ENCODE results near the gene HNRNPF. TPM values are rescaled to one million over a fixed set of nuclear protein-coding genes. Genes with fewer than 3 reads are reported as not detected.

The HNRNPF gene
- polyA plus RNA-seq, 1 experiment, result 178 TPM

DNA sequence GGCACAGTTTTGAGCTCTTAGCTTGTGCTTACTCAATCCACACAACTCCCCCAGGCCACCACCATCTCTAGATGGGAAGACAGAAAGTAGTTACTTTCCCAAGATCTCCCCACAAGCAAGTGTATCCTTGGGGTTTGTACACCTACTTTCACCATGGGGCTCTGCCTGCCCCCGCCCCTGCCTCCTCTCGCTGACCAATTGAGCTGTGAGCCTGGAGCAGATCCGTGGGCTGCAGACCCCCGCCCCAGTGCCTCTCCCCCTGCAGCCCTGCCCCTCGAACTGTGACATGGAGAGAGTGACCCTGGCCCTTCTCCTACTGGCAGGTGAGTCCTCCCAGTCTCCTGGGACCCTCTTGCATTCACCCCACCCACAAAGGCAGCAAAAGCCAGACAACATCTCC, 35.5 kb downstream of the HNRNPF start:
- Histone ChIP-seq H3K4me3 (ENCODE audit: low read depth, low read length) (no peak overlapping the region), H3K9me3 (ENCODE audit: control insufficient read depth, insufficient read depth, low read length) (no peaks in the 10 kb centered on the region), H3K27me3 (ENCODE audit: control insufficient read depth, insufficient read depth, low read length) (no peaks in the 10 kb centered on the region), H3K27ac (ENCODE audit: low read depth, low read length) (no peak overlapping the region)
- DNase-seq (ENCODE audit: low read depth, low spot score), result no peak
- TF ChIP-seq CTCF (IDR thresholded peaks at IDR 0.05; ENCODE audit: low read depth, low read length), result no peak
- CTCF ChIA-PET, result no interaction called here
- POLR2A ChIA-PET, result interaction anchor here (0.5 to 0.6 kb wide), 2 partner anchors 17 to 76 kb away, joined by 3 to 5 read pairs; no protein-coding TSS in a partner anchor

DNA sequence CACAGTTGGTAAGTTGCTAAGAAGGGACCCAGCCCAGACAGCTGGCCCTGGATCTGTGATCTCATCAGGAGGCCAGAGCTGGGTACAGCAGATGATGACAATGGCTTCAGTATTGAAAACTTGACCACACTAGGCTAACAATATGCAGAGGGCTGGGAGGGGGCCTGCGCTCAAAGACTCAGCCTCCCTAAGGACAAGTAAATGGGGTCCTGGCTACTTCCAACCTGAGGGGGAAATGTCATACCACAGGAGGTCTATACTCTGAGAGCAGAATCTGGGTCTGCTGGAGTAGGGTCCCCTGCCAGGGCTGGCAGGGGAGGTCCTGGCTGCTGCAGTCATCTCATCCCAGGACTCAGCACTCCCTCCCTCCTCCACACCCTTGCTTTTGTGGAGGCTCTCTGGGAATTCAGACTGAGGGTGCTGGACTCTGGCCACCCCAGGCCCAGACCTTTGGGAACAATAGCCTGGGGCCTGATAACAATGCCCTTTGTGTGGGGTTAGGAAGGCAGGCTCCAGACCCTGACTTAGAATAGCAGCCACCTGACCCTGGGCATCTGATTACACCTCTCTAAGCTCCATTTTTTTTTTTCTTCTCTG, 36.1 kb downstream of the HNRNPF start:
- ChIA-PET CTCF (interaction anchor here (0.5 kb wide), 1 partner anchor 90 kb away, joined by 4 read pairs; no protein-coding TSS in a partner anchor), POLR2A (no interaction called here)
- H3K27me3 ChIP-seq (ENCODE audit: control insufficient read depth, insufficient read depth, low read length), result no peaks in the 10 kb centered on the region
- TF ChIP-seq CTCF (IDR thresholded peaks at IDR 0.05; ENCODE audit: low read depth, low read length), result no peak
- H3K27ac ChIP-seq (ENCODE audit: low read depth, low read length), result no peak overlapping the region
- no peak for DNase-seq (ENCODE audit: low read depth, low spot score)
- no peaks in the 10 kb centered on the region for H3K9me3 ChIP-seq (ENCODE audit: control insufficient read depth, insufficient read depth, low read length)
- no peak overlapping the region for H3K4me3 ChIP-seq (ENCODE audit: low read depth, low read length)

DNA sequence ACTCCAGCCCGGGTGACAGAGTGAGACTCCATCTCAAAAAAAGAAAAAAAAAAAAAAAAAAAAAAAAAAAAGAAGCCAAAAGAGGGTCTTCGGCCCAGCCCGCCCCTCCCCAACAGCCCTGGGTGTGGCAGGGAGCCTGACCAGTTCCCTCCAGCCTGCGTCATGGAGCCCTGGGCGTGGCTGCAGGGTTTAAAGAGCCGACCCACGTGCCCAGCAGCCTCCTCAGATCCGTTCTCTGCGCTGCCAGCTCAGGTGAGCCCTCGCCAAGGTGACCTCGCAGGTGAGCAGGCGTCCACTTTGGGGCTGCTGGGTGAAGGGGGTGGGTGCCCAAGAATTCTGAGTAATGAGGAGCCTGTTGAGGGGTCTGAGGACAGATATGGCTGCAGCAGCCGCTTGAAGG, 37.6 kb downstream of the HNRNPF start, which contains the start of gene FXYD4:
Gene FXYD4, plus strand, starts transcription at position 219 of the 400 bp plus-strand sequence. CDS start 2,111 bp downstream, outside the sequence.
- Histone ChIP-seq H3K27me3 (ENCODE audit: control insufficient read depth, insufficient read depth, low read length) (no peaks in the 10 kb centered on the region), H3K9me3 (ENCODE audit: control insufficient read depth, insufficient read depth, low read length) (no peaks in the 10 kb centered on the region), H3K4me3 (ENCODE audit: low read depth, low read length) (no peak within 1 kb of the TSS), H3K27ac (ENCODE audit: low read depth, low read length) (no peak within 1 kb of the TSS)
- CTCF ChIA-PET, result no interaction called here
- no peak for TF ChIP-seq CTCF (IDR thresholded peaks at IDR 0.05; ENCODE audit: low read depth, low read length)
- no peak for DNase-seq (ENCODE audit: low read depth, low spot score)
- POLR2A ChIA-PET, result no interaction called here

DNA sequence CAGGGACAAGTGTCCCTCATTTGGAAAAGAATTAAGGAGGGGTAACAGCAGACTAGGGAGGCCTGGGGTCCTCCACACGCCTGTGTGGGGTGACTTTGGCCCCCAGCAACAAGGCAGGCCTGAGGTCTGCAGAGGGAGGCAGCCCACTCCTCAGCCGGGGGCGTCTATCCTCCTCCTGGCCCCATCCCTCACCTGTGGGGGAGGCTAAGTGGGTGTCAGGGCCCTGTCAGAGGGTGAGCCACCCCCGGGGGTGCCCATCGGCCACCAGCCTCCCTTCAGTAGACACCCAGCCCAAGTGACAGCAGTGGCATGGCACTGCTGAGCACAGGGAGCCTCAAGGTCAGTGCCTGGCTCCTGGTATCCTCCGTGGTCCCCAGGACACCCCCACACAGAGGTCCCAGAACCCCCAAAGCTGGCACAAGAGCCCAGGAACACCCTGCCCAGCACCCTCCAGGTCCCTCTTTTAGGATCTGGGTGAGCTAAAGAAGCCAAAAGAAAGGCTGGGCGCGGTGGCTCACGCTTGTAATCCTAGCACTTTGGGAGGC, 38.2 kb downstream of the HNRNPF start:
- no peak for DNase-seq (ENCODE audit: low read depth, low spot score)

More for the DNA sequence above, 38.2 kb downstream of the HNRNPF start:
- no peak for TF ChIP-seq CTCF (IDR thresholded peaks at IDR 0.05; ENCODE audit: low read depth, low read length)
- ChIA-PET CTCF (no interaction called here), POLR2A (no interaction called here)
- no peak overlapping the region for H3K27ac ChIP-seq (ENCODE audit: low read depth, low read length)
- H3K27me3 ChIP-seq (ENCODE audit: control insufficient read depth, insufficient read depth, low read length), result no peaks in the 10 kb centered on the region
- H3K4me3 ChIP-seq (ENCODE audit: low read depth, low read length), result no peak overlapping the region
- H3K9me3 ChIP-seq (ENCODE audit: control insufficient read depth, insufficient read depth, low read length), result no peaks in the 10 kb centered on the region
